B cell (primary cell): ENCODE data around the gene PYGM. TPM values are rescaled to one million over a fixed set of nuclear protein-coding genes. Genes with fewer than 3 reads are reported as not detected.
"Not testable (repeated sequence)": the region's sequence is repeated elsewhere in the genome, so short reads cannot be mapped to it uniquely, and the experiment has no call there.

Experiments
- ATAC-seq: fragments of 200-7000 bp; cut with Tn5 transposase; one replicate; pipeline ENCODE4 v1.10.0; 2021; ENCODE audit warnings: low read depth, mild to moderate bottlenecking, moderate number of reproducible peaks, moderate library complexity
- CTCF ChIA-PET: fragments of 350-600 bp; sonication (Branson Sonifier 250); formaldehyde crosslinking; loops from one replicate; lab custom pipeline; 2021; ENCODE audit warnings: antibody characterized with exemption, inconsistent platforms; lab: Charles Lee
- POLR2A ChIA-PET: fragments of 350-600 bp; sonication (Branson Sonifier 250); formaldehyde crosslinking; loops from one replicate; lab custom pipeline; 2021; ENCODE audit warnings: antibody characterized with exemption; lab: Charles Lee
- DNase-seq: peaks from one replicate; pipeline ENCODE4 v3.0.0; 2013
- H2AFZ ChIP-seq: 2 replicates; pipeline ENCODE4 v1.6.1; 2012; ENCODE audit warnings: mild to moderate bottlenecking, low read depth, low read length; ENCODE audit not compliant: insufficient read depth, poor library complexity, severe bottlenecking
- H3K27ac ChIP-seq, 2 donors: 1 replicate in 1 of 2; 2 replicates in 1 of 2; pipeline ENCODE4 v1.5.1; 2012 to 2013; ENCODE audit warnings: low read length in 2 of 2, mild to moderate bottlenecking in 2 of 2, moderate library complexity in 1 of 2
- H3K27me3 ChIP-seq, 4 experiments: fragments of 200-600 bp in 1 of 4; sonication (generic) in 1 of 4; replicated peaks in 1 of 4; 1 replicate in 2 of 4; 2 replicates in 2 of 4; pipeline versions ENCODE4 v1.6.1 to v1.7.0; 2013 to 2016; ENCODE audit warnings: low read length in 3 of 4, mild to moderate bottlenecking in 2 of 4, mixed read lengths in 1 of 4, moderate library complexity in 1 of 4; ENCODE audit not compliant: insufficient read depth in 4 of 4, control insufficient read depth in 3 of 4; ENCODE audit errors: control extremely low read depth in 1 of 4
- H3K36me3 ChIP-seq, 2 experiments: replicated peaks in 1 of 2; 1 replicate in 1 of 2; 2 replicates in 1 of 2; pipeline versions ENCODE4 v1.6.1 to v1.7.1; 2013; ENCODE audit warnings: low read length in 1 of 2; ENCODE audit not compliant: insufficient read depth in 2 of 2, control insufficient read depth in 1 of 2; ENCODE audit errors: control extremely low read depth in 1 of 2, extremely low read depth in 1 of 2
- H3K4me1 ChIP-seq, 2 donors: fragments of 200-600 bp in 1 of 2; sonication (generic) in 1 of 2; 1 replicate in 1 of 2; 2 replicates in 1 of 2; pipeline versions ENCODE4 v1.5.1 to v1.6.1; 2013 to 2017; ENCODE audit warnings: low read length in 2 of 2; ENCODE audit not compliant: control insufficient read depth in 2 of 2, insufficient read depth in 2 of 2
- H3K4me2 ChIP-seq: replicated peaks from 2 replicates; pipeline ENCODE3; 2012; ENCODE audit warnings: mild to moderate bottlenecking, low read depth, low read length; ENCODE audit not compliant: poor library complexity, severe bottlenecking
- H3K4me3 ChIP-seq, 5 experiments: fragments of 200-600 bp in 1 of 5; sonication (generic) in 1 of 5; 1 replicate in 3 of 5; 2 replicates in 2 of 5; pipeline versions ENCODE4 v1.5.1 to v1.7.0; 2011 to 2016; ENCODE audit warnings: low read length in 4 of 5, mild to moderate bottlenecking in 4 of 5, low read depth in 2 of 5, control low read depth in 1 of 5, moderate library complexity in 1 of 5; ENCODE audit not compliant: insufficient read depth in 1 of 5; ENCODE audit errors: control extremely low read depth in 1 of 5, extremely low read depth in 1 of 5
- H3K79me2 ChIP-seq: fragments of 200-600 bp; sonication (generic); one replicate; pipeline ENCODE4 v1.6.0; 2016; ENCODE audit warnings: low read length; ENCODE audit not compliant: control insufficient read depth, insufficient read depth
- H3K9ac ChIP-seq: fragments of 200-600 bp; sonication (generic); 2 replicates; pipeline ENCODE4 v1.6.1; 2017; ENCODE audit warnings: mild to moderate bottlenecking, low read length, moderate library complexity
- H3K9me3 ChIP-seq, 3 donors: one replicate each; pipeline versions ENCODE4 v1.6.1 to v1.7.1; 2013; ENCODE audit warnings: low read length in 2 of 3; ENCODE audit not compliant: control insufficient read depth in 2 of 3, insufficient read depth in 1 of 3; ENCODE audit errors: control extremely low read depth in 1 of 3
- H4K20me1 ChIP-seq: 2 replicates; pipeline ENCODE4 v1.6.0; 2012; ENCODE audit warnings: mild to moderate bottlenecking, low read length; ENCODE audit not compliant: insufficient read depth, control insufficient read depth, poor library complexity, severe bottlenecking
- H3K27ac Mint-ChIP-seq: one replicate; pipeline ENCODE4 v1.8.0; 2021; ENCODE audit warnings: mixed read lengths
- H3K27me3 Mint-ChIP-seq: one replicate; pipeline ENCODE4 v1.8.0; 2021; ENCODE audit warnings: mixed read lengths
- H3K4me1 Mint-ChIP-seq: one replicate; pipeline ENCODE4 v1.8.0; 2021; ENCODE audit warnings: mixed read lengths
- H3K4me3 Mint-ChIP-seq: one replicate; pipeline ENCODE4 v1.8.0; 2021; ENCODE audit warnings: mixed read lengths
- H3K9me3 Mint-ChIP-seq: one replicate; pipeline ENCODE4 v1.8.0; 2022; ENCODE audit warnings: mixed read lengths; ENCODE audit not compliant: insufficient read depth
- EZH2 ChIP-seq: IDR thresholded peaks from 2 replicates; pipeline ENCODE4 v1.6.1; 2012; ENCODE audit warnings: borderline replicate concordance, low read depth, mild to moderate bottlenecking, moderate library complexity, low read length; ENCODE audit not compliant: insufficient read depth, poor library complexity, severe bottlenecking
- WGBS: methylation state at CpG from one replicate; pipeline ENCODE4 v1.1.5; 2013; ENCODE audit warnings: missing lambda C conversion rate; ENCODE audit not compliant: insufficient coverage; 5-methylcytosine and 5-hydroxymethylcytosine counted together
- intact Hi-C: fragments of 100-400 bp; cut with micrococcal nuclease; formaldehyde crosslinking; loops from one replicate; pipeline ENCODE4 v1.10.0; 2022
- polyA plus RNA-seq: library from polyadenylated mRNA; depleted of rRNA; stranded (reverse); fragments of >200 nt; gene quantifications from 2 replicates; pipeline ENCODE4 v1.2.3, GENCODE V29; 2012
- total RNA-seq, 2 donors: library from RNA; stranded (reverse); fragments of 120-200 nt in 1 of 2; gene quantifications; 1 replicate in 1 of 2; 2 replicates in 1 of 2; pipeline versions ENCODE4 v1.2.3 to v1.2.4, GENCODE V29; 2013 to 2022
- TF ChIP-seq, protein P1 (sequence below): fragments of 200-600 bp; IDR thresholded peaks from one replicate; pipeline ENCODE4 v1.8.0; 2022; ENCODE audit warnings: antibody characterized with exemption, mild to moderate bottlenecking

Gene PYGM
- total and polyA plus RNA-seq, 2 donors (not counting 1 experiment from before 2014, with no cell fraction given): 9.3 to 9.6 TPM

DNA sequence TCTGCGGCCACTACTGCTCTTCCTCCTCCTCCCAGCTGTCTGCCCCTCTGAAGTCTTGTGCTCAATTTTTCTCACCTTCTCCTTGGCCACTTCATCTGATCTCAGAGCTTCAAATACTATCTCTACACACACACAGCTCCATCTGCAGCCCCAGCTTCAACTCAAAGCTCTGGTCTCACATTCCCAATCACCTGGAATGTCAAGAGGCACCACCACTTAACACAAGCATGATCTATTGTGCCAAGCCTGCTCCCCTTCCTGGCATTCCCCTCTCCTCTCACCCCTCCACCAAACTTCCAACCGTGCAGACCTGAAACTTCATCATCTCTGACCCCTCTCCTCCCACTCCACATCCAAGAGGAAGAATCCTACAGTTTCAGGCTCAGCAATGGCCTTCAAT is 54.3 kb downstream of the PYGM start:
- no peak overlapping the region for H3K9ac ChIP-seq
- H3K9me3 ChIP-seq: no peaks in the 10 kb centered on the region
- H3K79me2 ChIP-seq: no peaks in the 10 kb centered on the region
- ATAC-seq: no peak
- intact Hi-C loops: no loop called here
- no peak overlapping the region for H3K4me3 ChIP-seq
- H3K27me3 ChIP-seq: peaks cover 0 to 21% (median 15%) of the 10 kb centered on the region in 4 experiments
- ChIA-PET CTCF (interaction anchor here (0.6 to 3.8 kb wide), 5 partner anchors 8 to 388 kb away, joined by 3 to 44 read pairs (median 11); partner anchors contain the start of genes PRDX5 and TRMT112), POLR2A (interaction anchor here (0.5 kb wide), 1 partner anchor 1426 kb away, joined by 3 read pairs; no protein-coding TSS in a partner anchor)
- H3K9me3 Mint-ChIP-seq: no peaks in the 10 kb centered on the region
- no peak overlapping the region for H3K27ac Mint-ChIP-seq
- H3K4me1 ChIP-seq: no peaks in the 10 kb centered on the region
- peaks cover 53% of the 10 kb centered on the region for H3K27me3 Mint-ChIP-seq
- H3K4me1 Mint-ChIP-seq: no peaks in the 10 kb centered on the region
- DNase-seq: no peak
- H2AFZ ChIP-seq: no peak overlapping the region
- WGBS: 66% methylated on average over 2 of the region's 2 CpGs
- H4K20me1 ChIP-seq: no peaks in the 10 kb centered on the region
- no peak overlapping the region for H3K27ac ChIP-seq
- H3K4me3 Mint-ChIP-seq: no peak overlapping the region
- no peak overlapping the region for H3K4me2 ChIP-seq
- no peak for TF ChIP-seq EZH2
- no peaks in the 10 kb centered on the region for H3K36me3 ChIP-seq

DNA sequence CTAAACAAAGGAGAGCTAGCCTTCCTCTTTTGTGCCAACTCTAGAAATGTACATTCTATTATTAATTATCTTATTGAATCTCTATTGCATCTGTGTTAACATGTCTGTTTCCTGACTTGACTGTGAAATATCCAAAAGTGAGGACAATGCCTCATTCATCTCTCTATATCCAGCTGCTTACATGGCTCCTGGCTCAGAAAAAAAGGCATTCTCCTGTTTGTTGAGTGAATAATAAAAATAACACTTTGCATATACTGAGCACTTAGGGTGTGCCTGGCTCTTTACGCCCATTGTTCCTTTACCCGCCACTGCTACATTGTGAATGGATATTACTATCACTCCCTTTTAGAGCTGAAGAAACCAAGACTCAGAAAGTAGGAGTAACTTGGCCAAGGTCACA is 56.7 kb downstream of the PYGM start:
- DNase-seq: no peak
- Histone ChIP-seq H3K4me3 (no peak overlapping the region), H3K9ac (no peak overlapping the region), H3K4me1 (no peaks in the 10 kb centered on the region), H4K20me1 (no peaks in the 10 kb centered on the region), H3K79me2 (no peaks in the 10 kb centered on the region), H3K27me3 (peaks cover 0 to 11% (median 5%) of the 10 kb centered on the region in 4 experiments), H3K27ac (no peak overlapping the region), H3K4me2 (no peak overlapping the region), H3K9me3 (no peaks in the 10 kb centered on the region), H3K36me3 (no peaks in the 10 kb centered on the region), H2AFZ (no peak overlapping the region)
- TF ChIP-seq, protein P1, sequence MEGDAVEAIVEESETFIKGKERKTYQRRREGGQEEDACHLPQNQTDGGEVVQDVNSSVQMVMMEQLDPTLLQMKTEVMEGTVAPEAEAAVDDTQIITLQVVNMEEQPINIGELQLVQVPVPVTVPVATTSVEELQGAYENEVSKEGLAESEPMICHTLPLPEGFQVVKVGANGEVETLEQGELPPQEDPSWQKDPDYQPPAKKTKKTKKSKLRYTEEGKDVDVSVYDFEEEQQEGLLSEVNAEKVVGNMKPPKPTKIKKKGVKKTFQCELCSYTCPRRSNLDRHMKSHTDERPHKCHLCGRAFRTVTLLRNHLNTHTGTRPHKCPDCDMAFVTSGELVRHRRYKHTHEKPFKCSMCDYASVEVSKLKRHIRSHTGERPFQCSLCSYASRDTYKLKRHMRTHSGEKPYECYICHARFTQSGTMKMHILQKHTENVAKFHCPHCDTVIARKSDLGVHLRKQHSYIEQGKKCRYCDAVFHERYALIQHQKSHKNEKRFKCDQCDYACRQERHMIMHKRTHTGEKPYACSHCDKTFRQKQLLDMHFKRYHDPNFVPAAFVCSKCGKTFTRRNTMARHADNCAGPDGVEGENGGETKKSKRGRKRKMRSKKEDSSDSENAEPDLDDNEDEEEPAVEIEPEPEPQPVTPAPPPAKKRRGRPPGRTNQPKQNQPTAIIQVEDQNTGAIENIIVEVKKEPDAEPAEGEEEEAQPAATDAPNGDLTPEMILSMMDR: no peak
- TF ChIP-seq EZH2: no peak
- 89% methylated on average over 2 of the region's 2 CpGs for WGBS
- Mint-ChIP-seq H3K27ac (no peak overlapping the region), H3K4me1 (no peaks in the 10 kb centered on the region), H3K4me3 (no peak overlapping the region), H3K9me3 (no peaks in the 10 kb centered on the region), H3K27me3 (peaks cover 41% of the 10 kb centered on the region)
- ATAC-seq: no peak
- POLR2A ChIA-PET: interaction anchor here (1.2 kb wide), 2 partner anchors 11 to 23 kb away, joined by 3 read pairs; no protein-coding TSS in a partner anchor
- intact Hi-C loops: no loop called here
- CTCF ChIA-PET: interaction anchor here (0.7 to 3.8 kb wide), 4 partner anchors 14 to 296 kb away, joined by 3 to 44 read pairs (median 3); no protein-coding TSS in a partner anchor

DNA sequence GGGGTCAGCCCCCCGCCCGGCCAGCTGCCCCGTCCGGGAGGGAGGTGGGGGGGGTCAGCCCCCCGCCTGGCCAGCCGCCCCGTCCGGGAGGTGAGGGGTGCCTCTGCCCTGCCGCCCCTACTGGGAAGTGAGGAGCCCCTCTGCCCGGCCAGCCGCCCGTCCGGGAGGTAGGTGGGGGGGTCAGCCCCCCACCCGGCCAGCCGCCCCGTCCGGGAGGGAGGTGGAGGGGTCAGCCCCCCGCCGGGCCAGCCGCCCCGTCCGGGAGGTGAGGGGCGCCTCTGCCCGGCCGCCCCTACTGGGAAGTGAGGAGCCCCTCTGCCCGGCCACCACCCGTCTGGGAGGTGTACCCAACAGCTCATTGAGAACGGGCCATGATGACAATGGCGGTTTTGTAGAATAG is 57.8 kb downstream of the PYGM start:
- H3K27ac ChIP-seq, H3K9me3 Mint-ChIP-seq, H3K36me3 ChIP-seq, POLR2A ChIA-PET, H4K20me1 ChIP-seq, H3K4me3 Mint-ChIP-seq, H3K4me3 ChIP-seq, ATAC-seq, intact Hi-C loops, CTCF ChIA-PET, DNase-seq, H3K4me1 Mint-ChIP-seq, H3K4me2 ChIP-seq, H3K79me2 ChIP-seq, H3K9ac ChIP-seq, H3K9me3 ChIP-seq, H3K27ac Mint-ChIP-seq, H2AFZ ChIP-seq, H3K27me3 ChIP-seq, H3K4me1 ChIP-seq: not testable (repeated sequence)
- WGBS: 91% methylated on average over 7 of the region's 29 CpGs
- peaks cover 36% of the 10 kb centered on the region for H3K27me3 Mint-ChIP-seq
